ENCODE measurements around the gene TNMD.
A peak's percentile ranks its signal among the peaks of the same experiment; 100 is the strongest.

Gene TNMD

DNA sequence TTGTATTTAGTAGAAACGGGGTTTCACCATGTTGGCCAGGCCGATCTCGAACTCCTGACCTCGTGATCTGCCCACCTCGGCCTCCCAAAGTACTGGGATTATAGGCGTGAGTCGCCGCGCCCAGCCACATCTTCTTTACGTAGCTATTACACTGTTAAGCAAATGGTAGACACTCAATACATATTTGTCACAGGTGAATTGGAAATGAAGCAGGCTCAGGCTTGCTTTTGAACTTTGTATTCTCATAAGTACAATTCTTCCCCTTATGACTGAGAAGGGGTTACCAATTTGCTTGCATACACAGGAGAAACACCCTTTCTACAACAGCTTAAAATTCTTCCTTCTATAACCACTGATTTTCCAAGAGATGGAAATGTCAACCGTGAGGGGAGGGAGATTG lies 58.5 kb downstream of the TNMD start:
- H3K27me3 ChIP-seq (replicated peaks in 2 of 5; ENCODE audit: control insufficient read depth in 4 of 5, insufficient read depth in 5 of 5, low read length in 4 of 5), result peaks cover 2 to 48% (median 14%) of the 10 kb centered on the region in 5 experiments
- H3K4me1 ChIP-seq (ENCODE audit: control extremely low read depth in 1 of 4, control insufficient read depth in 4 of 4, insufficient read depth in 4 of 4, low read length in 3 of 4), result no peaks in the 10 kb centered on the region
- H3K27ac ChIP-seq (ENCODE audit: insufficient read depth in 1 of 2, low read depth in 1 of 2, low read length in 2 of 2, poor library complexity in 1 of 2, severe bottlenecking in 2 of 2), result no peak overlapping the region
- 94% methylated on average over 10 of the region's 11 CpGs for WGBS (ENCODE audit: insufficient coverage)
- no peaks in the 10 kb centered on the region for H3K36me3 ChIP-seq (ENCODE audit: control insufficient read depth in 4 of 4, insufficient read depth in 4 of 4, low read length in 3 of 4)
- H3K9me3 ChIP-seq (ENCODE audit: control extremely low read depth in 1 of 5, control insufficient read depth in 4 of 5, insufficient read depth in 2 of 5, low read depth in 1 of 5, low read length in 4 of 5), result no peaks in the 10 kb centered on the region
- no peak for DNase-seq
- H3K4me3 ChIP-seq (ENCODE audit: control insufficient read depth in 1 of 7, extremely low read depth in 1 of 7, insufficient read depth in 4 of 7, low read depth in 2 of 7, low read length in 6 of 7), result no peak overlapping the region
- POLR2A ChIA-PET, result no interaction called here
- CTCF ChIA-PET, result interaction anchor here (1.1 to 1.4 kb wide), 3 partner anchors 11 to 28 kb away, joined by 3 to 4 read pairs (median 4); no protein-coding TSS in a partner anchor

GRCh38 chrX:100643956-100644860 lies 59.5 kb downstream of the TNMD start, which contains the start of gene SRPX2:
SRPX2 (plus strand) TSS chrX:100644199; CDS start chrX:100646323, 2,124 bp downstream.
- H3K4me1 ChIP-seq (ENCODE audit: control extremely low read depth in 1 of 4, control insufficient read depth in 4 of 4, insufficient read depth in 4 of 4, low read length in 3 of 4), result no peaks in the 10 kb centered on the region
- peak in 2 of 3 donors; percentile 50 to 64 for DNase-seq
- ChIA-PET POLR2A (no interaction called here), CTCF (interaction anchor here (0.7 to 1.4 kb wide), 4 partner anchors 10 to 27 kb away, joined by 3 to 4 read pairs (median 4); no protein-coding TSS in a partner anchor)
- no peak within 1 kb of the TSS for H3K4me3 ChIP-seq (ENCODE audit: control insufficient read depth in 1 of 7, extremely low read depth in 1 of 7, insufficient read depth in 4 of 7, low read depth in 2 of 7, low read length in 6 of 7)
- H3K9me3 ChIP-seq (ENCODE audit: control extremely low read depth in 1 of 5, control insufficient read depth in 4 of 5, insufficient read depth in 2 of 5, low read depth in 1 of 5, low read length in 4 of 5), result no peaks in the 10 kb centered on the region
- no peak within 1 kb of the TSS for H3K27ac ChIP-seq (ENCODE audit: insufficient read depth in 1 of 2, low read depth in 1 of 2, low read length in 2 of 2, poor library complexity in 1 of 2, severe bottlenecking in 2 of 2)
- WGBS (ENCODE audit: insufficient coverage), result 70% methylated on average over 6 of the region's 11 CpGs
- no peaks in the 10 kb centered on the region for H3K36me3 ChIP-seq (ENCODE audit: control insufficient read depth in 4 of 4, insufficient read depth in 4 of 4, low read length in 3 of 4)
- H3K27me3 ChIP-seq (replicated peaks in 2 of 5; ENCODE audit: control insufficient read depth in 4 of 5, insufficient read depth in 5 of 5, low read length in 4 of 5), result peaks cover 0 to 39% (median 7%) of the 10 kb centered on the region in 5 experiments

- Histone ChIP-seq H3K4me3 (ENCODE audit: control insufficient read depth in 1 of 7, extremely low read depth in 1 of 7, insufficient read depth in 4 of 7, low read depth in 2 of 7, low read length in 6 of 7) (no peak overlapping the region), H3K27ac (ENCODE audit: insufficient read depth in 1 of 2, low read depth in 1 of 2, low read length in 2 of 2, poor library complexity in 1 of 2, severe bottlenecking in 2 of 2) (no peak overlapping the region), H3K27me3 (replicated peaks in 2 of 5; ENCODE audit: control insufficient read depth in 4 of 5, insufficient read depth in 5 of 5, low read length in 4 of 5) (peaks cover 0 to 41% (median 2%) of the 10 kb centered on the region in 5 experiments), H3K4me1 (ENCODE audit: control extremely low read depth in 1 of 4, control insufficient read depth in 4 of 4, insufficient read depth in 4 of 4, low read length in 3 of 4) (no peaks in the 10 kb centered on the region), H3K36me3 (ENCODE audit: control insufficient read depth in 4 of 4, insufficient read depth in 4 of 4, low read length in 3 of 4) (no peaks in the 10 kb centered on the region), H3K9me3 (ENCODE audit: control extremely low read depth in 1 of 5, control insufficient read depth in 4 of 5, insufficient read depth in 2 of 5, low read depth in 1 of 5, low read length in 4 of 5) (no peaks in the 10 kb centered on the region)
- no peak for DNase-seq
- ChIA-PET POLR2A (no interaction called here), CTCF (interaction anchor here (1.0 kb wide), 1 partner anchor 15 kb away, joined by 4 read pairs; no protein-coding TSS in a partner anchor)
- 61% methylated on average over 3 of the region's 4 CpGs for WGBS (ENCODE audit: insufficient coverage)
Measured at GRCh38 chrX:100645106-100645505, 60.4 kb downstream of the TNMD start.

DNA sequence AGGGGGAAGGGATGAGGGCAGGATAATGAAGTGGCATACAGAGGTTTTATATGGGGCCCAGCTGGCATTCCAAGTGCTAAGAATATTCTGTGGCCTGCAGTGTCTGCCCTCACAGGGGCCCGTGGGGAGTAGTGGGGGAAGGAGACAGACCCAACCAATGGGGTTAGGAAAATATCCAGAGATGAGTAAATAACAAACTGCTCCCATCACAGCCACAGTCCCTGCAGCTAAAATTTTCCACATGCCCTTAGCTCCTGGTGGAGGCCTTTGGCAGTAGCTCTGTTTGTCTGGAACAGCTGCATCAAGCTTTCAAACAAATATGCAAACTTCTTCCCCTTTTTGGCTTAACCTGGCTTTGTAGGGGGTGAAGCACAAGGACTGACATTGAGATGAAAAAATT lies 62.4 kb downstream of the TNMD start:
- H3K4me3 ChIP-seq (ENCODE audit: control insufficient read depth in 1 of 7, extremely low read depth in 1 of 7, insufficient read depth in 4 of 7, low read depth in 2 of 7, low read length in 6 of 7), result no peak overlapping the region
- DNase-seq, result peak in 1 of 3 donors; percentile 8
- H3K4me1 ChIP-seq (ENCODE audit: control extremely low read depth in 1 of 4, control insufficient read depth in 4 of 4, insufficient read depth in 4 of 4, low read length in 3 of 4), result no peaks in the 10 kb centered on the region
- ChIA-PET CTCF (interaction anchor here (0.9 to 1.4 kb wide), 2 partner anchors 10 to 32 kb away, joined by 3 to 4 read pairs; no protein-coding TSS in a partner anchor), POLR2A (no interaction called here)
- no peak overlapping the region for H3K27ac ChIP-seq (ENCODE audit: insufficient read depth in 1 of 2, low read depth in 1 of 2, low read length in 2 of 2, poor library complexity in 1 of 2, severe bottlenecking in 2 of 2)
- WGBS (ENCODE audit: insufficient coverage), result no CpG with 5 or more reads among the region's 1 CpG
- no peaks in the 10 kb centered on the region for H3K36me3 ChIP-seq (ENCODE audit: control insufficient read depth in 4 of 4, insufficient read depth in 4 of 4, low read length in 3 of 4)
- no peaks in the 10 kb centered on the region for H3K9me3 ChIP-seq (ENCODE audit: control extremely low read depth in 1 of 5, control insufficient read depth in 4 of 5, insufficient read depth in 2 of 5, low read depth in 1 of 5, low read length in 4 of 5)
- H3K27me3 ChIP-seq (replicated peaks in 2 of 5; ENCODE audit: control insufficient read depth in 4 of 5, insufficient read depth in 5 of 5, low read length in 4 of 5), result peaks cover 0 to 40% (median 2%) of the 10 kb centered on the region in 5 experiments

DNA sequence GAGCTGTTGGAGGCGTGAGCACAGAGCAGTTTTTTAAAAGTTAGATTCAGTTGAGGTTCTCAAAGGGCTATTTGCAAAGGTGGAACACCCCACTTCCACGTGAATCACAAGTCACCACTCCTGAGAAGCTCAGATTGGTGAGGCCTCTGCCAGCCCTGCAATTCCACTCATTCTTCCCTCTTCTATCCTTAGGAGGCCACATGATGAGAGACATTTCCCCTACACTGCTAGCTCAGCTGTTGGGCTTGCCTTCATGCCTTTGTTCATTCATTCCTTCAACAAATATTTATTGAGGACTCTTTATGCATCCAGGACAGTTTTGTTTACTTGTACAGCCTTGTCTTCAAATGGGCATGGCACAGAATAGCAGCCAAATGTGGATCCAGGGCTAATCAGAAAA lies 63.0 kb downstream of the TNMD start:
- H3K27me3 ChIP-seq (replicated peaks in 2 of 5; ENCODE audit: control insufficient read depth in 4 of 5, insufficient read depth in 5 of 5, low read length in 4 of 5), result peaks cover 0 to 37% (median 0%) of the 10 kb centered on the region in 5 experiments
- no peaks in the 10 kb centered on the region for H3K4me1 ChIP-seq (ENCODE audit: control extremely low read depth in 1 of 4, control insufficient read depth in 4 of 4, insufficient read depth in 4 of 4, low read length in 3 of 4)
- H3K9me3 ChIP-seq (ENCODE audit: control extremely low read depth in 1 of 5, control insufficient read depth in 4 of 5, insufficient read depth in 2 of 5, low read depth in 1 of 5, low read length in 4 of 5), result no peaks in the 10 kb centered on the region
- ChIA-PET CTCF (interaction anchor here (0.9 to 1.4 kb wide), 2 partner anchors 10 to 32 kb away, joined by 3 to 4 read pairs; no protein-coding TSS in a partner anchor), POLR2A (no interaction called here)
- 68% methylated on average over 2 of the region's 2 CpGs for WGBS (ENCODE audit: insufficient coverage)
- H3K36me3 ChIP-seq (ENCODE audit: control insufficient read depth in 4 of 4, insufficient read depth in 4 of 4, low read length in 3 of 4), result no peaks in the 10 kb centered on the region
- no peak overlapping the region for H3K27ac ChIP-seq (ENCODE audit: insufficient read depth in 1 of 2, low read depth in 1 of 2, low read length in 2 of 2, poor library complexity in 1 of 2, severe bottlenecking in 2 of 2)
- DNase-seq, result no peak
- H3K4me3 ChIP-seq (ENCODE audit: control insufficient read depth in 1 of 7, extremely low read depth in 1 of 7, insufficient read depth in 4 of 7, low read depth in 2 of 7, low read length in 6 of 7), result no peak overlapping the region

GRCh38 chrX:100648458-100649417 lies 64.0 kb downstream of the TNMD start:
- Histone ChIP-seq H3K36me3 (ENCODE audit: control insufficient read depth in 4 of 4, insufficient read depth in 4 of 4, low read length in 3 of 4) (no peaks in the 10 kb centered on the region), H3K27ac (ENCODE audit: insufficient read depth in 1 of 2, low read depth in 1 of 2, low read length in 2 of 2, poor library complexity in 1 of 2, severe bottlenecking in 2 of 2) (no peak overlapping the region), H3K27me3 (replicated peaks in 2 of 5; ENCODE audit: control insufficient read depth in 4 of 5, insufficient read depth in 5 of 5, low read length in 4 of 5) (peaks cover 0 to 32% (median 0%) of the 10 kb centered on the region in 5 experiments), H3K4me1 (ENCODE audit: control extremely low read depth in 1 of 4, control insufficient read depth in 4 of 4, insufficient read depth in 4 of 4, low read length in 3 of 4) (no peaks in the 10 kb centered on the region), H3K4me3 (ENCODE audit: control insufficient read depth in 1 of 7, extremely low read depth in 1 of 7, insufficient read depth in 4 of 7, low read depth in 2 of 7, low read length in 6 of 7) (no peak overlapping the region), H3K9me3 (ENCODE audit: control extremely low read depth in 1 of 5, control insufficient read depth in 4 of 5, insufficient read depth in 2 of 5, low read depth in 1 of 5, low read length in 4 of 5) (no peaks in the 10 kb centered on the region)
- 55% methylated on average over 2 of the region's 8 CpGs for WGBS (ENCODE audit: insufficient coverage)
- ChIA-PET POLR2A (no interaction called here), CTCF (no interaction called here)
- no peak for DNase-seq

All from common myeloid progenitor, CD34-positive (primary cell).